Neural cell (in vitro differentiated cells): ENCODE results near the gene ZBTB2. TPM values are rescaled to one million over a fixed set of nuclear protein-coding genes. Genes with fewer than 3 reads are reported as not detected.

Experiments used
- H2AFZ ChIP-seq: fragments of 200-600, 300-800 bp; sonication (generic), shearing (Covaris generic); 2 replicates; pipeline ENCODE4 v1.6.0; 2014; ENCODE audit warnings: low read depth, mild to moderate bottlenecking, antibody characterized with exemption, low read length, moderate library complexity
- H3F3A ChIP-seq: fragments of 200-600 bp; shearing (Covaris generic); 2 replicates; pipeline ENCODE4 v1.6.1; 2016; ENCODE audit warnings: mild to moderate bottlenecking, moderate library complexity, mixed read lengths, antibody characterized with exemption, low read length; ENCODE audit not compliant: insufficient read depth, poor library complexity, severe bottlenecking
- H3K27ac ChIP-seq: fragments of 200-600, 300-800 bp; sonication (generic), shearing (Covaris generic); 2 replicates; pipeline ENCODE4 v1.5.1; 2014; ENCODE audit warnings: mild to moderate bottlenecking, low read length, moderate library complexity
- H3K27me3 ChIP-seq: fragments of 300-800, 200-600 bp; sonication (generic), shearing (Covaris generic); 2 replicates; pipeline ENCODE4 v1.6.0; 2014; ENCODE audit warnings: mild to moderate bottlenecking, low read depth, low read length, moderate library complexity; ENCODE audit not compliant: insufficient read depth
- H3K36me3 ChIP-seq: fragments of 300-800, 200-600 bp; sonication (generic), shearing (Covaris generic); 2 replicates; pipeline ENCODE4 v1.5.1; 2014; ENCODE audit warnings: mild to moderate bottlenecking, antibody characterized with exemption, low read length, moderate library complexity; ENCODE audit not compliant: insufficient read depth
- H3K4me2 ChIP-seq: fragments of 300-800, 200-600 bp; sonication (generic), shearing (Covaris generic); 2 replicates; pipeline ENCODE4 v1.6.0; 2014; ENCODE audit warnings: mild to moderate bottlenecking, low read length
- H3K4me3 ChIP-seq: fragments of 300-800, 200-600 bp; sonication (generic), shearing (Covaris generic); 2 replicates; pipeline ENCODE4 v1.5.1; 2014; ENCODE audit warnings: mild to moderate bottlenecking, low read length, moderate library complexity
- H3K79me2 ChIP-seq: fragments of 200-600 bp; shearing (Covaris generic); replicated peaks from 2 replicates; pipeline ENCODE4 v1.6.0; 2014; ENCODE audit warnings: mild to moderate bottlenecking, low read length, moderate library complexity; ENCODE audit not compliant: insufficient read depth
- H3K9ac ChIP-seq: fragments of 300-800, 200-600 bp; sonication (generic), shearing (Covaris generic); 2 replicates; pipeline ENCODE4 v1.6.1; 2016; ENCODE audit warnings: mild to moderate bottlenecking, low read length, mixed read lengths
- H3K9me2 ChIP-seq: fragments of 200-600 bp; shearing (Covaris generic); 2 replicates; pipeline ENCODE4 v1.6.1; 2016; ENCODE audit warnings: mild to moderate bottlenecking, low read length, mixed read lengths; ENCODE audit not compliant: insufficient read depth
- H3K9me3 ChIP-seq: fragments of 200-600, 300-800 bp; sonication (generic), shearing (Covaris generic); 2 replicates; pipeline ENCODE4 v1.6.1; 2016; ENCODE audit warnings: mild to moderate bottlenecking, mixed run types, low read length, moderate library complexity, mixed read lengths
- H4K20me1 ChIP-seq: fragments of 200-600 bp; shearing (Covaris generic); 2 replicates; pipeline ENCODE4 v1.6.1; 2016; ENCODE audit warnings: mild to moderate bottlenecking, mixed run types; ENCODE audit not compliant: insufficient read depth
- CTCF ChIP-seq: fragments of 450-650 bp; IDR thresholded peaks from 2 replicates; pipeline ENCODE4 v1.5.1; 2014; ENCODE audit warnings: antibody characterized with exemption, mild to moderate bottlenecking, moderate library complexity; ENCODE audit not compliant: poor library complexity, severe bottlenecking
- EP300 ChIP-seq: fragments of 450-650 bp; conservative IDR thresholded peaks from 2 replicates; pipeline ENCODE4 v1.6.1; 2014; ENCODE audit warnings: antibody characterized with exemption, mild to moderate bottlenecking, moderate library complexity; ENCODE audit not compliant: poor library complexity, severe bottlenecking
- EZH2 ChIP-seq: fragments of 200-600, 300-800 bp; shearing (Covaris generic), sonication (generic); IDR thresholded peaks from 2 replicates; pipeline ENCODE4 v1.6.1; 2014; ENCODE audit warnings: antibody characterized with exemption, low read length, borderline replicate concordance, mild to moderate bottlenecking; ENCODE audit not compliant: insufficient read depth, poor library complexity, severe bottlenecking
- MXI1 ChIP-seq: fragments of 450-650 bp; conservative IDR thresholded peaks from 2 replicates; pipeline ENCODE4 v1.6.1; 2014; ENCODE audit warnings: antibody characterized with exemption, mild to moderate bottlenecking; ENCODE audit not compliant: poor library complexity, severe bottlenecking
- POLR2AphosphoS5 ChIP-seq: IDR thresholded peaks from 2 replicates; pipeline ENCODE4 v1.6.1; 2012
- RAD21 ChIP-seq: fragments of 450-650 bp; conservative IDR thresholded peaks from 2 replicates; pipeline ENCODE4 v1.6.1; 2014; ENCODE audit warnings: antibody characterized with exemption, mild to moderate bottlenecking, moderate library complexity
- SMC3 ChIP-seq: fragments of 450-650 bp; conservative IDR thresholded peaks from 2 replicates; pipeline ENCODE4 v1.6.1; 2014; ENCODE audit warnings: antibody characterized with exemption, mild to moderate bottlenecking, moderate library complexity; ENCODE audit not compliant: poor library complexity
- TAF1 ChIP-seq: IDR thresholded peaks from 2 replicates; pipeline ENCODE4 v1.6.1; 2012; ENCODE audit warnings: low read depth
- polyA plus RNA-seq: library from polyadenylated mRNA; depleted of rRNA; stranded (reverse); fragments of >200 nt; gene quantifications from 2 replicates; pipeline ENCODE4 v1.2.3, GENCODE V29; 2014
- TF ChIP-seq, protein P1 (sequence below): IDR thresholded peaks from 2 replicates; pipeline ENCODE4 v1.6.1; 2012; ENCODE audit warnings: borderline replicate concordance

Gene ZBTB2
- polyA plus RNA-seq, 1 donor from 2014 or later = 10.3 TPM

GRCh38 chr6:151388236-151388635 is 3.1 kb downstream of the ZBTB2 start:
- TF ChIP-seq TAF1 = no peak
- no peak for TF ChIP-seq RAD21
- no peak for TF ChIP-seq CTCF
- TF ChIP-seq MXI1 = no peak
- no peak for TF ChIP-seq SMC3
- no peak for TF ChIP-seq EP300
- TF ChIP-seq, protein P1, sequence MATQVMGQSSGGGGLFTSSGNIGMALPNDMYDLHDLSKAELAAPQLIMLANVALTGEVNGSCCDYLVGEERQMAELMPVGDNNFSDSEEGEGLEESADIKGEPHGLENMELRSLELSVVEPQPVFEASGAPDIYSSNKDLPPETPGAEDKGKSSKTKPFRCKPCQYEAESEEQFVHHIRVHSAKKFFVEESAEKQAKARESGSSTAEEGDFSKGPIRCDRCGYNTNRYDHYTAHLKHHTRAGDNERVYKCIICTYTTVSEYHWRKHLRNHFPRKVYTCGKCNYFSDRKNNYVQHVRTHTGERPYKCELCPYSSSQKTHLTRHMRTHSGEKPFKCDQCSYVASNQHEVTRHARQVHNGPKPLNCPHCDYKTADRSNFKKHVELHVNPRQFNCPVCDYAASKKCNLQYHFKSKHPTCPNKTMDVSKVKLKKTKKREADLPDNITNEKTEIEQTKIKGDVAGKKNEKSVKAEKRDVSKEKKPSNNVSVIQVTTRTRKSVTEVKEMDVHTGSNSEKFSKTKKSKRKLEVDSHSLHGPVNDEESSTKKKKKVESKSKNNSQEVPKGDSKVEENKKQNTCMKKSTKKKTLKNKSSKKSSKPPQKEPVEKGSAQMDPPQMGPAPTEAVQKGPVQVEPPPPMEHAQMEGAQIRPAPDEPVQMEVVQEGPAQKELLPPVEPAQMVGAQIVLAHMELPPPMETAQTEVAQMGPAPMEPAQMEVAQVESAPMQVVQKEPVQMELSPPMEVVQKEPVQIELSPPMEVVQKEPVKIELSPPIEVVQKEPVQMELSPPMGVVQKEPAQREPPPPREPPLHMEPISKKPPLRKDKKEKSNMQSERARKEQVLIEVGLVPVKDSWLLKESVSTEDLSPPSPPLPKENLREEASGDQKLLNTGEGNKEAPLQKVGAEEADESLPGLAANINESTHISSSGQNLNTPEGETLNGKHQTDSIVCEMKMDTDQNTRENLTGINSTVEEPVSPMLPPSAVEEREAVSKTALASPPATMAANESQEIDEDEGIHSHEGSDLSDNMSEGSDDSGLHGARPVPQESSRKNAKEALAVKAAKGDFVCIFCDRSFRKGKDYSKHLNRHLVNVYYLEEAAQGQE = no peak
- no peak for TF ChIP-seq EZH2
- no peak for TF ChIP-seq POLR2AphosphoS5
- no peaks in the 10 kb centered on the region for H3K36me3 ChIP-seq
- no peak overlapping the region for H3K27ac ChIP-seq
- no peak overlapping the region for H3K4me2 ChIP-seq
- peaks cover 11% of the 10 kb centered on the region for H3F3A ChIP-seq
- no peak overlapping the region for H3K9ac ChIP-seq
- no peaks in the 10 kb centered on the region for H3K9me2 ChIP-seq
- no peaks in the 10 kb centered on the region for H3K9me3 ChIP-seq
- H3K79me2 ChIP-seq = peaks cover 36% of the 10 kb centered on the region
- H3K4me3 ChIP-seq = no peak overlapping the region
- H3K27me3 ChIP-seq = no peaks in the 10 kb centered on the region
- H2AFZ ChIP-seq = no peak overlapping the region
- peaks cover 14% of the 10 kb centered on the region for H4K20me1 ChIP-seq

DNA sequence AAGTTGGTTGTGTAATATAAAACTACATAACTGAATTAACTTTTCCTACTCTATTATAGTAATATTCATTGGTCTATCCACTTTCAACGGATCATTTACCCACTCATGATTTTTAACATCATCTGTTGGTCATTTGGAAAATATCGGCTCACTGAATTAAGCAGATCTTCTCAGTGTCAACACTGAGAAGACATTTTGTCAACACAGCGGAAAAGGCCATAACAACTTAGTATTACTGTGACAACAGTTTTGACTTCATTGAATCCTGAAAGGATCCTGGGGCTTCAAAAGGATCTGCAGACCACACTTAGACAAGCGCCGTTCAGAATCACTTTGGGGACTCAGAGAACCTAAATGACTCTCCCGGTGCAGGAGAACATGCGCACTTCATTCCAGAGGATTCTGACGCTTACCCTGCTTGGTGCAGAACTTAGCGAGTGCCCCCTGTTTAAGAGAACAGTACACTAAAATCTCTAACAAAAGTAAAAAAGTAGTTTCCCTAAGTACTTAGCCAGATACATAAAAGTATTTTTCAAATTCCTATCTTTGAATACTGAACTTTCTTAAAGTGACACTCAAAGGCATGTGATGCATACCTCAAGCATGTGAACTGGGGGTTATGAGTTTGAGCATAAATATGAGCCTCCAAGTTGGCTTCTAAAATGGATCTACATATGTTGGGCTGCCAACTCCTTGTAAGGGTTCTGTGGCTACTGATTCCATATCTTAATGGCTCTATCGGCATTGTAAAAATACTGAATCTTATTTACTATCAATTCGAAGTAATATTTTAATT is 4.0 kb downstream of the ZBTB2 start:
- no peak overlapping the region for H3K4me2 ChIP-seq
- no peaks in the 10 kb centered on the region for H3K27me3 ChIP-seq
- peaks cover 7% of the 10 kb centered on the region for H4K20me1 ChIP-seq
- no peak overlapping the region for H2AFZ ChIP-seq
- no peaks in the 10 kb centered on the region for H3K36me3 ChIP-seq
- H3K27ac ChIP-seq = no peak overlapping the region
- H3K9me2 ChIP-seq = no peaks in the 10 kb centered on the region
- peaks cover 27% of the 10 kb centered on the region for H3K79me2 ChIP-seq
- H3K4me3 ChIP-seq = no peak overlapping the region
- H3K9me3 ChIP-seq = no peaks in the 10 kb centered on the region
- no peak for TF ChIP-seq RAD21
- no peak for TF ChIP-seq EZH2
- TF ChIP-seq POLR2AphosphoS5 = no peak
- no peak for TF ChIP-seq TAF1
- no peak for TF ChIP-seq EP300
- TF ChIP-seq MXI1 = no peak
- H3F3A ChIP-seq = peaks cover 11% of the 10 kb centered on the region
- no peak overlapping the region for H3K9ac ChIP-seq
